ENCODE results near the gene AQP2.

- TF ChIP-seq YY1 (IDR thresholded peaks at IDR 0.05) (no peak), CTCF (IDR thresholded peaks at IDR 0.05; ENCODE audit: low read depth, low read length, missing input control) (no peak), FOXA1 (IDR thresholded peaks at IDR 0.05) (no peak), RAD21 (IDR thresholded peaks at IDR 0.05) (no peak), GABPA (IDR thresholded peaks at IDR 0.05 in 1 of 2, conservative IDR thresholded peaks at IDR 0.05 in 1 of 2) (no peak), TAF1 (conservative IDR thresholded peaks at IDR 0.05) (no peak), EGR1 (IDR thresholded peaks at IDR 0.05; ENCODE audit: low read depth in 2 of 2) (no peak), HNF4A (conservative IDR thresholded peaks at IDR 0.05) (no peak)
- TF ChIP-seq, protein P1, sequence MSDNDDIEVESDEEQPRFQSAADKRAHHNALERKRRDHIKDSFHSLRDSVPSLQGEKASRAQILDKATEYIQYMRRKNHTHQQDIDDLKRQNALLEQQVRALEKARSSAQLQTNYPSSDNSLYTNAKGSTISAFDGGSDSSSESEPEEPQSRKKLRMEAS (IDR thresholded peaks at IDR 0.05), result no peak
- TF ChIP-seq, protein P2, sequence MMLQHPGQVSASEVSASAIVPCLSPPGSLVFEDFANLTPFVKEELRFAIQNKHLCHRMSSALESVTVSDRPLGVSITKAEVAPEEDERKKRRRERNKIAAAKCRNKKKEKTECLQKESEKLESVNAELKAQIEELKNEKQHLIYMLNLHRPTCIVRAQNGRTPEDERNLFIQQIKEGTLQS (IDR thresholded peaks at IDR 0.05), result no peak
- TF ChIP-seq, protein P3, sequence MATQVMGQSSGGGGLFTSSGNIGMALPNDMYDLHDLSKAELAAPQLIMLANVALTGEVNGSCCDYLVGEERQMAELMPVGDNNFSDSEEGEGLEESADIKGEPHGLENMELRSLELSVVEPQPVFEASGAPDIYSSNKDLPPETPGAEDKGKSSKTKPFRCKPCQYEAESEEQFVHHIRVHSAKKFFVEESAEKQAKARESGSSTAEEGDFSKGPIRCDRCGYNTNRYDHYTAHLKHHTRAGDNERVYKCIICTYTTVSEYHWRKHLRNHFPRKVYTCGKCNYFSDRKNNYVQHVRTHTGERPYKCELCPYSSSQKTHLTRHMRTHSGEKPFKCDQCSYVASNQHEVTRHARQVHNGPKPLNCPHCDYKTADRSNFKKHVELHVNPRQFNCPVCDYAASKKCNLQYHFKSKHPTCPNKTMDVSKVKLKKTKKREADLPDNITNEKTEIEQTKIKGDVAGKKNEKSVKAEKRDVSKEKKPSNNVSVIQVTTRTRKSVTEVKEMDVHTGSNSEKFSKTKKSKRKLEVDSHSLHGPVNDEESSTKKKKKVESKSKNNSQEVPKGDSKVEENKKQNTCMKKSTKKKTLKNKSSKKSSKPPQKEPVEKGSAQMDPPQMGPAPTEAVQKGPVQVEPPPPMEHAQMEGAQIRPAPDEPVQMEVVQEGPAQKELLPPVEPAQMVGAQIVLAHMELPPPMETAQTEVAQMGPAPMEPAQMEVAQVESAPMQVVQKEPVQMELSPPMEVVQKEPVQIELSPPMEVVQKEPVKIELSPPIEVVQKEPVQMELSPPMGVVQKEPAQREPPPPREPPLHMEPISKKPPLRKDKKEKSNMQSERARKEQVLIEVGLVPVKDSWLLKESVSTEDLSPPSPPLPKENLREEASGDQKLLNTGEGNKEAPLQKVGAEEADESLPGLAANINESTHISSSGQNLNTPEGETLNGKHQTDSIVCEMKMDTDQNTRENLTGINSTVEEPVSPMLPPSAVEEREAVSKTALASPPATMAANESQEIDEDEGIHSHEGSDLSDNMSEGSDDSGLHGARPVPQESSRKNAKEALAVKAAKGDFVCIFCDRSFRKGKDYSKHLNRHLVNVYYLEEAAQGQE (IDR thresholded peaks at IDR 0.05), result no peak
Observed at GRCh38 chr12:49920241-49920914, 30.2 kb upstream of the AQP2 start.

Data from liver (tissue), 3 donors.